Measurements from ENCODE around the gene CIAO2A. TPM values are rescaled to one million over a fixed set of nuclear protein-coding genes. Genes with fewer than 3 reads are reported as not detected.

CIAO2A gene
- total RNA-seq, 3 donors from 2014 or later: 42.6 to 71.8 (median 50.9) TPM

DNA sequence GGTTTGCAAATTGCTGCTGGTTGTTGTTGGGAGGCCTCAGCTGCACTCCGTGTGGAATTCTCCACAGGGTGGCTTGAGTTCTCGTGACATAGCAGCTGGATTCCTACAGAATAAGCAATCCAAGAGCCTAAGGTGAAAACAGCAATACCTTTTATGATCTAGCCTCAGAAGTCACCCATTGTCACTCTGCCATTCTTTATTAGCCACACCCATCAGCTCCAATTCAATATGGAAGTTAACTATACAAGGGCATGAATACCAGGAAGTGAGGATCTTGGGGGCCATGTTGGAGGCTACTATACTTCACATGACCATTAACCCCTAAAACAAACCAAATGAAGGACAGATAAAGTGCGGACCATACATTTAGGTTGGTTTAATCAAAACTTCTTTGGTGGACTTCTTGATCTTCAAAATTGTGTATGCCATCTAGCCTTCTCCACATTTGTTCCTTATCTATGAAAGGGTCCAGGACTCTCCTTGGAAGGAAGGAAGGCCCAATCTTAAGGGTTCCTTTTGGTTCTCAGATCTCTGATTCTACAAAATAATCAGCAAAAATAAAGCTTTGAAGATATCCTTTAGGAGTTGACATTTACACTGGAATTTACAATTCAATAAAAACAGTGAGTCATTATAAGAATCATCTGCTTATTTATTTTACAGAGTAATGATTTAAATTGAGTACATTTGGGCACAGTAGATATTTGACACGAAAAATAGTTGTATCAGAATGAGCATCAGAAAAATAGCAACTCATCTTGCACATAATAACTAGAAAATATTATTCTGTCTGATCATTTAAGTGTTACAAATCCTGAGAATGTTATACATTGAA lies 21.5 kb downstream of the CIAO2A start:
- H3K4me1 ChIP-seq: no peaks in the 10 kb centered on the region

DNA sequence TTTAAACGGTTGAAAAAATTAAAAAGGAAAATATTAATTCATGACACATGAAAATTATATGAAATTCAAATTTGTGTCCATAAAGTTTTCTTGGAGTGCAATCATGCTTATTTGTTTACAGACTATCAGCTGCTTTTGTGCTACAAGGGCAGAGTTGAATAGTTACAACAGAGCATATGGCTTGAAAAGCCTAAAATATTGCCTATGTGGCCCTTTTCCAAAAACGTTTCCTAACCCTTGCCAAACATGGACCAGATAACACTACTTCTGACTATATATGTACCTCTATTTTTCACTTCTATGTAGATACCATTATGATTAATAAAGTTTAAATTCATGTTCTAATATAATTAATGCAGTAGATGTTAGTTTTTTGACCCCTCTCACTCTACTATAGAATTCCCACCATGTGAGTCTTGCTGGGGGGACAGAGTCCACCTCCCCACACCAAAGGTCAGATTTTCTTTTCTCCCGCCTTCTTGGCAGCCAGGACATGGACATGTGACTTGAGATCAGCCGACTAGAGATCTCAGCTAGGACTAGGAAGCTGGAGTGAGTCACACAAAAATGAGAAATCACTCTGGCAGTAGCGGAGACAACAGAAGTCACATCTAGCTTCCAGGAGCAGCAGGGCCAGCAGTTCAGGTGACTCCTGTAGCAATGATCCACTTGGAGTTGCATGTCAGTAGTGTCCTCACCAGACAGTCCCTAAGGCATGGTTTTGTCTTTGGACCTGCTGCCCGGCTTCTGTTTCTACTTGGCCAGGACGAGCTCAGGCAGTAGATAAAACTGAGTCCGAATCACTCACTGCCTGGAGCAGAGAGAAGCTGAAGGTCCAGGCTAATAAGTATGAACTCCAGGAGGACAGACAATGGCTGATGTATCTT lies 22.4 kb downstream of the CIAO2A start:
- TF ChIP-seq CTCF (IDR thresholded peaks at IDR 0.05) (no peak), POLR2AphosphoS5 (IDR thresholded peaks at IDR 0.05) (peak in 2 of 3 donors; percentile 30 to 86)
- Histone ChIP-seq H3K4me3 (no peak overlapping the region), H3K9me3 (no peaks in the 10 kb centered on the region), H3K36me3 (no peaks in the 10 kb centered on the region), H3K27me3 (no peaks in the 10 kb centered on the region), H3K4me1 (no peaks in the 10 kb centered on the region), H3K27ac (peak overlapping the region; percentile 80 to 88)
- peak in 1 of 2 donors; percentile 50 for DNase-seq (ENCODE audit: low spot score in 2 of 2)
- intact Hi-C loops (cut with DNase I; ENCODE audit: low total_unique reads): no loop called here

More for the DNA sequence above, 21.5 kb downstream of the CIAO2A start:
- TF ChIP-seq POLR2A (IDR thresholded peaks at IDR 0.05) (no peak), CTCF (IDR thresholded peaks at IDR 0.05) (no peak), POLR2AphosphoS5 (IDR thresholded peaks at IDR 0.05) (no peak)
- no peak overlapping the region for H3K4me3 ChIP-seq
- no peaks in the 10 kb centered on the region for H3K36me3 ChIP-seq
- no peak for DNase-seq (ENCODE audit: low spot score in 2 of 2)
- no peaks in the 10 kb centered on the region for H3K9me3 ChIP-seq
- peak overlapping the region; percentile 80 to 88 for H3K27ac ChIP-seq
- intact Hi-C loops (cut with DNase I; ENCODE audit: low total_unique reads): no loop called here
- H3K27me3 ChIP-seq: no peaks in the 10 kb centered on the region

DNA sequence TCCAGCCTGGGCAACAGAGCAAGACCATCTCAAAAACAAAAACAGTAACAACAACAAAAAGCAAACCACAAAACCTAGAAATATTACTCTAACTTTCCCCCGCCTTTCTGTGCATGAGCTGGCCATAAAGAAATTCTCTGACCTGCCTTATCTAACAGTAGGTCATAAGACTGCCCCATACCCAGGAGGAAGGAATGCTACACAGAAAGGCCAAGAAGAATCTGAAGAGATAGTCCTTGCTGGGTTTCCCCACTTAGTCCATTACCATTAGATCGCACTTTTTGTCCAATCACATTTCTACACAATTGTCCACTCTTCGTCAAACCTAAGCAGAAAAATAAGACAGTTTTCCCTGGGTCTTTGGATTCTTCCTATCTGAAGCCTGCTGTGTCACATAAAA lies 23.5 kb downstream of the CIAO2A start:
- Histone ChIP-seq H3K4me3 (no peak overlapping the region), H3K27ac (peak overlapping the region; percentile 80 to 88), H3K9me3 (no peaks in the 10 kb centered on the region), H3K4me1 (no peaks in the 10 kb centered on the region), H3K36me3 (no peaks in the 10 kb centered on the region), H3K27me3 (no peaks in the 10 kb centered on the region)
- TF ChIP-seq POLR2A (IDR thresholded peaks at IDR 0.05) (no peak), POLR2AphosphoS5 (IDR thresholded peaks at IDR 0.05) (no peak), CTCF (IDR thresholded peaks at IDR 0.05) (no peak)
- intact Hi-C loops (cut with DNase I; ENCODE audit: low total_unique reads): no loop called here
- no peak for DNase-seq (ENCODE audit: low spot score in 2 of 2)

GRCh38 chr15:64068133-64068532 lies 25.5 kb downstream of the CIAO2A start:
- Histone ChIP-seq H3K27ac (peak overlapping the region in 1 of 2 donors; percentile 60), H3K36me3 (no peaks in the 10 kb centered on the region), H3K9me3 (no peaks in the 10 kb centered on the region), H3K4me1 (no peaks in the 10 kb centered on the region), H3K27me3 (no peaks in the 10 kb centered on the region), H3K4me3 (no peak overlapping the region)
- DNase-seq (ENCODE audit: low spot score in 2 of 2): no peak
- intact Hi-C loops (cut with DNase I; ENCODE audit: low total_unique reads): loop anchor here (5.0 kb wide), 1 partner anchor 316 kb away; no protein-coding TSS in a partner anchor
- TF ChIP-seq POLR2AphosphoS5 (IDR thresholded peaks at IDR 0.05) (no peak), CTCF (IDR thresholded peaks at IDR 0.05) (no peak), POLR2A (IDR thresholded peaks at IDR 0.05) (no peak)
